Progenitor cell of endocrine pancreas (in vitro differentiated cells): ENCODE data around the gene IQCB1. TPM values are rescaled to one million over a fixed set of nuclear protein-coding genes. Genes with fewer than 3 reads are reported as not detected.
A peak's percentile ranks its signal among the peaks of the same experiment; 100 is the strongest.
"Not testable (repeated sequence)": the region's sequence is repeated elsewhere in the genome, so short reads cannot be mapped to it uniquely, and the experiment has no call there.

ENCODE experiments used
- DNase-seq: peaks from one replicate; pipeline ENCODE4 v3.0.0; 2021; ENCODE audit warnings: low spot score; ENCODE audit not compliant: unreplicated experiment
- H3K27ac Mint-ChIP-seq: 2 replicates; pipeline ENCODE4 v1.8.0; 2021; ENCODE audit warnings: mild to moderate bottlenecking, moderate library complexity, mixed read lengths
- H3K27me3 Mint-ChIP-seq: 2 replicates; pipeline ENCODE4 v1.8.0; 2021; ENCODE audit warnings: mixed read lengths
- H3K36me3 Mint-ChIP-seq: 2 replicates; pipeline ENCODE4 v1.8.0; 2022; ENCODE audit warnings: mixed read lengths; ENCODE audit not compliant: insufficient read depth
- H3K4me1 Mint-ChIP-seq: 2 replicates; pipeline ENCODE4 v1.8.0; 2021; ENCODE audit warnings: low read depth, mixed read lengths
- H3K4me3 Mint-ChIP-seq: 2 replicates; pipeline ENCODE4 v1.8.0; 2021; ENCODE audit warnings: low read depth, mild to moderate bottlenecking, moderate library complexity, mixed read lengths
- H3K9me3 Mint-ChIP-seq: 2 replicates; pipeline ENCODE4 v1.8.0; 2021; ENCODE audit warnings: low read depth, mixed read lengths
- total RNA-seq: library from RNA; stranded (reverse); gene quantifications from 2 replicates; pipeline ENCODE4 v1.2.1, GENCODE V29; 2021
- TF ChIP-seq, protein P1 (sequence below): fragments of 200-600 bp; sonication (generic); IDR thresholded peaks from one replicate; pipeline ENCODE4 v1.5.0; 2021; ENCODE audit warnings: antibody characterized with exemption, mild to moderate bottlenecking; ENCODE audit not compliant: unreplicated experiment

The IQCB1 gene
- total RNA-seq, 1 donor from 2014 or later: 38.7 TPM

GRCh38 chr3:121869736-121870135 lies 34.9 kb upstream of the IQCB1 start:
- H3K4me1 Mint-ChIP-seq: no peaks in the 10 kb centered on the region
- H3K27me3 Mint-ChIP-seq: no peaks in the 10 kb centered on the region
- TF ChIP-seq, protein P1, sequence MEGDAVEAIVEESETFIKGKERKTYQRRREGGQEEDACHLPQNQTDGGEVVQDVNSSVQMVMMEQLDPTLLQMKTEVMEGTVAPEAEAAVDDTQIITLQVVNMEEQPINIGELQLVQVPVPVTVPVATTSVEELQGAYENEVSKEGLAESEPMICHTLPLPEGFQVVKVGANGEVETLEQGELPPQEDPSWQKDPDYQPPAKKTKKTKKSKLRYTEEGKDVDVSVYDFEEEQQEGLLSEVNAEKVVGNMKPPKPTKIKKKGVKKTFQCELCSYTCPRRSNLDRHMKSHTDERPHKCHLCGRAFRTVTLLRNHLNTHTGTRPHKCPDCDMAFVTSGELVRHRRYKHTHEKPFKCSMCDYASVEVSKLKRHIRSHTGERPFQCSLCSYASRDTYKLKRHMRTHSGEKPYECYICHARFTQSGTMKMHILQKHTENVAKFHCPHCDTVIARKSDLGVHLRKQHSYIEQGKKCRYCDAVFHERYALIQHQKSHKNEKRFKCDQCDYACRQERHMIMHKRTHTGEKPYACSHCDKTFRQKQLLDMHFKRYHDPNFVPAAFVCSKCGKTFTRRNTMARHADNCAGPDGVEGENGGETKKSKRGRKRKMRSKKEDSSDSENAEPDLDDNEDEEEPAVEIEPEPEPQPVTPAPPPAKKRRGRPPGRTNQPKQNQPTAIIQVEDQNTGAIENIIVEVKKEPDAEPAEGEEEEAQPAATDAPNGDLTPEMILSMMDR: no peak
- H3K36me3 Mint-ChIP-seq: peaks cover 12% of the 10 kb centered on the region
- DNase-seq: no peak
- H3K9me3 Mint-ChIP-seq: peaks cover 9% of the 10 kb centered on the region
- no peak overlapping the region for H3K27ac Mint-ChIP-seq
- H3K4me3 Mint-ChIP-seq: no peak overlapping the region

- H3K4me3 Mint-ChIP-seq: no peak overlapping the region
- peaks cover 31% of the 10 kb centered on the region for H3K36me3 Mint-ChIP-seq
- peaks cover 6% of the 10 kb centered on the region for H3K4me1 Mint-ChIP-seq
- H3K27me3 Mint-ChIP-seq: no peaks in the 10 kb centered on the region
- peaks cover 21% of the 10 kb centered on the region for H3K9me3 Mint-ChIP-seq
- DNase-seq: no peak
- H3K27ac Mint-ChIP-seq: no peak overlapping the region
- TF ChIP-seq, protein P1: no peak
Measured at GRCh38 chr3:121863801-121864200, 28.9 kb upstream of the IQCB1 start.

DNA sequence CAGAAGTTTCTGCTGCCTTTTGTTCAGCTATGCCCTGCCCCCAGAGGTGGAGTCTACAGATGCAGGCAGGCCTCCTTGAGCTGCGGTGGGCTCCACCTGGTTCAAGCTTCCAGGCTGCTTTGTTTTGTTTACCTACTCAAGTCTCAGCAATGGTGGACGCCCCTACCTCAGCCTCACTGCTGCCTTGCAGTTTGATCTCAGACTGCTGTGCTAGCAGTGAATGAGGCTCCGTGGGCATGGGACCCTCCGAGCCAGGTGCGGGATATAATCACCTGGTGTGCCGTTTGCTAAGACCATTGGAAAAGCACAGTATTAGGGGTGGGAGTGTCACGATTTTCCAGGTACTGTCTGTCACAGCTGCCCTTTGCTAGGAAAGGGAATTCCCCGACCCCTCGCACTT lies 28.4 kb upstream of the IQCB1 start:
- Mint-ChIP-seq H3K9me3 (peaks cover 19% of the 10 kb centered on the region), H3K36me3 (peaks cover 35% of the 10 kb centered on the region)
- H3K27me3 Mint-ChIP-seq, H3K27ac Mint-ChIP-seq, DNase-seq, H3K4me1 Mint-ChIP-seq, H3K4me3 Mint-ChIP-seq: not testable (repeated sequence)

GRCh38 chr3:121857778-121858177 lies 22.9 kb upstream of the IQCB1 start:
- not testable (repeated sequence) for H3K4me3 Mint-ChIP-seq, H3K27me3 Mint-ChIP-seq, DNase-seq, H3K4me1 Mint-ChIP-seq, H3K27ac Mint-ChIP-seq
- H3K9me3 Mint-ChIP-seq: peaks cover 12% of the 10 kb centered on the region
- H3K36me3 Mint-ChIP-seq: peaks cover 31% of the 10 kb centered on the region

- Mint-ChIP-seq H3K9me3 (peaks cover 5% of the 10 kb centered on the region), H3K27ac (no peak overlapping the region), H3K36me3 (peaks cover 21% of the 10 kb centered on the region), H3K27me3 (no peaks in the 10 kb centered on the region), H3K4me3 (no peak overlapping the region), H3K4me1 (peaks cover 6% of the 10 kb centered on the region)
- TF ChIP-seq, protein P1: peak; percentile 58
- no peak for DNase-seq
Measured at GRCh38 chr3:121855555-121855954, 20.7 kb upstream of the IQCB1 start.

- peaks cover 4% of the 10 kb centered on the region for H3K4me1 Mint-ChIP-seq
- H3K36me3 Mint-ChIP-seq: peaks cover 4% of the 10 kb centered on the region
- TF ChIP-seq, protein P1: no peak
- no peak overlapping the region for H3K4me3 Mint-ChIP-seq
- no peak overlapping the region for H3K27ac Mint-ChIP-seq
- no peaks in the 10 kb centered on the region for H3K9me3 Mint-ChIP-seq
- H3K27me3 Mint-ChIP-seq: no peaks in the 10 kb centered on the region
- DNase-seq: no peak
Measured at GRCh38 chr3:121852256-121852655, 17.4 kb upstream of the IQCB1 start.
